ENCODE results near the gene EML4. TPM values are rescaled to one million over a fixed set of nuclear protein-coding genes. Genes with fewer than 3 reads are reported as not detected.

Gene EML4
- total and polyA plus RNA-seq, 9 donors: 11.6 to 46.5 (median 31.5) TPM

- peaks cover 10% of the 10 kb centered on the region for H3K4me1 ChIP-seq (ENCODE audit: insufficient read depth)
- intact Hi-C loops (cut with DNase I): loop anchor here in 1 of 4 donors (10.0 kb wide), 1 partner anchor 243 kb away; no protein-coding TSS in a partner anchor
- H3K36me3 ChIP-seq: no peaks in the 10 kb centered on the region
- TF ChIP-seq EP300 (IDR thresholded peaks at IDR 0.05): no peak
- no peak for TF ChIP-seq CTCF (IDR thresholded peaks at IDR 0.05)
- no peak for TF ChIP-seq POLR2A (IDR thresholded peaks at IDR 0.05)
- H3K4me3 ChIP-seq: no peak overlapping the region
- DNase-seq: no peak
- WGBS, 3 donors: 94 to 95% (median 94%) methylated on average over 28 of the region's 28 CpGs
- H3K27me3 ChIP-seq: no peaks in the 10 kb centered on the region
- no peaks in the 10 kb centered on the region for H3K9me3 ChIP-seq
- H3K27ac ChIP-seq: no peak overlapping the region
Observed at GRCh38 chr2:42337846-42338566, 168.9 kb downstream of the EML4 start.

GRCh38 chr2:42338567-42339190 is 169.5 kb downstream of the EML4 start:
- no peak for DNase-seq

GRCh38 chr2:42339191-42339912 is 170.2 kb downstream of the EML4 start:
- no peak for TF ChIP-seq EP300 (IDR thresholded peaks at IDR 0.05)
- no peak for TF ChIP-seq POLR2A (IDR thresholded peaks at IDR 0.05)
- TF ChIP-seq CTCF (IDR thresholded peaks at IDR 0.05): no peak
- H3K27me3 ChIP-seq: no peaks in the 10 kb centered on the region
- intact Hi-C loops (cut with DNase I): loop anchor here in 1 of 4 donors (10.0 kb wide), 1 partner anchor 245 kb away; no protein-coding TSS in a partner anchor
- H3K9me3 ChIP-seq: no peaks in the 10 kb centered on the region
- no peak overlapping the region for H3K4me3 ChIP-seq
- H3K36me3 ChIP-seq: no peaks in the 10 kb centered on the region
- no peak overlapping the region for H3K27ac ChIP-seq
- H3K4me1 ChIP-seq (ENCODE audit: insufficient read depth): peaks cover 10% of the 10 kb centered on the region
- 74 to 76% (median 76%) methylated on average over 21 of the region's 21 CpGs for WGBS, 3 donors
- no peak for DNase-seq

More at GRCh38 chr2:42338567-42339190, 169.5 kb downstream of the EML4 start:
- peaks cover 10% of the 10 kb centered on the region for H3K4me1 ChIP-seq (ENCODE audit: insufficient read depth)
- no peak overlapping the region for H3K27ac ChIP-seq
- no peaks in the 10 kb centered on the region for H3K9me3 ChIP-seq
- TF ChIP-seq POLR2A (IDR thresholded peaks at IDR 0.05): no peak
- no peak for TF ChIP-seq EP300 (IDR thresholded peaks at IDR 0.05)
- no peak for TF ChIP-seq CTCF (IDR thresholded peaks at IDR 0.05)
- H3K36me3 ChIP-seq: no peaks in the 10 kb centered on the region
- no peaks in the 10 kb centered on the region for H3K27me3 ChIP-seq
- H3K4me3 ChIP-seq: no peak overlapping the region
- 93 to 96% (median 93%) methylated on average over 13 of the region's 13 CpGs for WGBS, 3 donors
- intact Hi-C loops (cut with DNase I): loop anchor here in 1 of 4 donors (10.0 kb wide), 1 partner anchor 244 kb away; no protein-coding TSS in a partner anchor

Data from ovary (tissue), 9 donors.